Activated CD4-positive, alpha-beta T cell treated with anti-CD3 and anti-CD28 coated beads, Interleukin-2, Interleukin-6, amounts not matched to agents 100 ng/mL and 50 ng/mL, durations not matched to agents 16 hours and 8 hours (primary cell): ENCODE data around the gene TARDBP.
"Not testable (repeated sequence)": the region's sequence is repeated elsewhere in the genome, so short reads cannot be mapped to it uniquely, and the experiment has no call there.

ENCODE experiments used
- DNase-seq: peaks from one replicate; pipeline ENCODE4 v3.0.0-alpha.2; 2020

TARDBP gene

GRCh38 chr1:11044086-11044848, 31.8 kb downstream of the TARDBP start:
- DNase-seq = no peak

DNA sequence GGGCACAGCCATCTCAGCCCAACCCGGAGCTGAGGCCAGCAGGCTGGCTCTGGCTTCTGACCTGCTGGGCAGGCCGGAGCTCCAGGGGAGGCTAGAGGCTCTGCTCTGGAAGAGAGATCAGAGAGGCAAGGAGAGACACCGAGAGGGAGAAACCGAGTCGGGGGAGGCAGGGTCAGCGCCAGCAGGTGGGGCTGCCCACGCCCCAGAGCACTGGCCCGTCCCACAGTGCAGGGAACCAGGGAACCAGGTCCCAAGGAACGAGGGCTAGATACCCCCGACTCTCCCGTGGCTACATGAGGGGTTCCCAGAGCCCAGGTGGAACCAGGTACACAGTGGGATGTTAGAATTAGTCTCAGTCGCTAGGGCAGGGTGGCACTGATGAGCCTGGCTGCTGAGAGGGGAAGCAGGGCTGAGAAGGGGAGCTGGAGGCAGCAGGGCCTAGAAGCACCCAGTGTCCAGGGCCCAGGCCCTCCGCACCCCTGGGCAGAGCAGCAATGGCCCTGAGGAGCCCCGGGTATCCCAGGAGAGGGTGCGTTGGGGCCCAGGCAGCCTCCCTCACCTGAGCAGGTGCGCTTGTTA, 32.5 kb downstream of the TARDBP start:
- no peak for DNase-seq

DNA sequence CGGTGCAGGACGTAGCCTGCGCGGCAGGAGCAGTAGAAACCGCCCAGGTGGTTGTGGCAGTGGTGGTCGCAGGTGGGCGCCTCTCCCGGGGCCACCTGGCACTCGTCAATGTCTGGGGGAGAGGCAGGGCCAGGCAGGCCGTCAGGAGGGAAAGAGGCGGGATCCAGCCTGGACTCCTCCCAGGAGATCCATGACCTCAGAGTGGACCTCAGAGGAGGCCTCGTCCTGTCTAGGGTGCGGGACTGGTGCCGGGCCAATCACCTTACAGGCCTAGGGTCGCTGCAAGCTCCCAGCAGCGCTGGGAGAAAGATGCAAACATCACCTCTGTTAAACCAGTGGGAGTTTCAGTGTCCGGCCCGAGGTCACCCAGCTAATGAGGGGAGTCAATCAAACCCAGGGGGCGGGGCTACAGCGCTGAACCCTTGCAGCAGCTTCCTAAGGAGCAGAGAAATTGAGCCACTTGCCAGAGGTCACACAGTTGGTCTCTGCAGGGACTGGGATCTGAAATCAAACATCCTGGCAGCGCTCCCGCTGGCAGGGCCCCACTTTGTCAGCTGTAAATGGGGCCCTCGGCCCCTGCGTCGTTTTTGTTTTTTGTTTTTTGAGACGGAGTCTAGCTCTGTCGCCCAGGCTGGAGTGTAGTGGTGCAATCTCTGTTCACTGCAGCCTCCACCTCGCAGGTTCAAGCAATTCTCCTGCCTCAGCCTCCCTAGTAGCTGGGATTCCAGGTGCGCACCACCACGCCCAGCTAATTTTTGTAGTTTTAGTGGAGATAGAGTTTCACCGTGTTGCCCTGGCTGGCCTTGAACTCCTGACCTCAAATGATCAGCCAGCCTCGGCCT, 33.2 kb downstream of the TARDBP start:
- DNase-seq = no peak

DNA sequence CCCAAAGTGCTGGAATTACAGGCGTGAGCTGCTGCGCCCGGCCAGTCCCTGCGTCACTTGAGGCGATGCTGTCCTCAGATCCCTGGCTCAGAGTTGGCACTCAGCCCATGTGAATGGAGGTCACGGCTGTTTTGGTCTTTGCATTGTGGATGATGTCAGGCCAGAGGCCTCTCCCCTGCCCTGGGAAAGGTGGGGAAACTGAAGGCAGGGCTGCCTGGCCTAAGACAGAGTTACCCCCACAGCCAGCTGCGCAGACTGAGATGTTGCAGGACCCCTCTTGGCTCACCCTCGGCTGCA, 33.8 kb downstream of the TARDBP start:
- no peak for DNase-seq

DNA sequence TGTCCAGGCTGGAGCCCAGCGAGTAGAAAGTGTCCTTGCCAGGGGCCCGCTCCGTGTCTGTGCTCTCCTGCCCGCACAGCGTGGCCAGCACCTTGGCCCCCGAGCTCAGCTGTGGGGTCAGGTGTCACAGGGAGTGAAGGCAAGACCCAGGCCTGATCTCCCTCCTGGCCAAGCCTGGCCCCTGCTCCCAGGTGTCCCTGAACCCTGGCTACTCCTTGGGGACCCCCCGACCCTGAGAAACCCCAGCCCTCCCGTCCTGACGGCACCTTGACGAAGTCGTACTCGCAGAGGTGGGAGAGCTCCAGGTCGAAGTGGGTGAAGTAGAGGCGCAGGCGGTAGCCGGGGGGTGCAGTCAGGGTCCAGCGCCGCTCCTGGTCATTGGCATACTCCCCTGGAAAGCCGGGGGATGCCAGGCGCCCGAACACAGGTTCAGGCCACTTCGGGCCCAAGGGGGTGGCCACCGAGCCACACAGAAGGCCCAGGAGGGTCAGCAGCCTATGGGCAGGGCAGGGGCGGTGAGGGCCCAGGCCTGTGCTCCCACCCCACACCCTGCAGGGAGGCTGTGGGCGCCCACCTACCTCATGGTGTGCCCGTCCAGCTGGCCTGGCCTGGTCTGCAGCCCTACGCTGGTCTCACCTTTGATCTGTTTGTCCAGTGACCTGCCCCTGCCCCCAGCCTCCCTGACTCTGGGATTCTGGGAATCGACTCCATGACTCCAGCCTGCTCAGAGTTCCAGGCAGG, 34.3 kb downstream of the TARDBP start, which contains the start of gene MASP2:
MASP2 (minus strand) TSS at position 615 of the 741 bp plus-strand sequence; CDS start at position 583, 32 bp downstream.
- no peak for DNase-seq

GRCh38 chr1:11051121-11051520, 38.7 kb downstream of the TARDBP start:
- not testable (repeated sequence) for DNase-seq

DNA sequence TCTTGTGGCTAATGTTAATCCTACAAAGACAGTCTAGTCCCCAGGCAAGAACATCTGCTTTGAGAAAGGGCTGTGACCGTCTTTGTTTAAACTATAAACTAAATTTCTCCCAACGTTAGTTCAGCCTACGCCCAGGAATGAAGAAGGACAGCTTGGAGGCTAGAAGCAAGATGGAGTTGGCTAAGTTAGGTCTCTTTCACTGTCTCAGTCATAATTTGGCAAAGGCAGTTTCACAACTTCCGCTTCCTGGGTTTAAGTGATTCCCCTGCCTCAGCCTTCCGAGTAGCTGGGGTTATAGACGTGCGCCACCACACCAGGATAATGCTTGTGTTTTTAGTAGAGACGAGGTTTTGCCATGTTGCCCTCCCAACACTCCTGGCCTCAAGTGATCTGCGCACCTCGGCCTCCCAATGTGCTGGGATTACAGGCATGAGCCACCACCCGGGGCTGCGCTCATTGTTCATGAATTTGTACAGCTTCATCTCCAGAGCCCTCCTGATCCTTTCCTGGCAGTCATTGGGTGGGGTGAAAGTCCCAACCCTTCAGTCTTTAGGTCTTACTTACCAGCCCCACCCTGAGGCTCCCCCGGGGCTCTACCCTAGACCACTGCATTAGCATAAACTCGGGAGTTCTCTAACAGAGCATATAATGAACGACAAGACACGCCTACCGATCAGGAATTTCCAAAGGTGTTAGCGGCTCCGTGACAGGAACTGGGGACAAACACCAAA, 39.5 kb downstream of the TARDBP start:
- DNase-seq = peak; percentile 42

DNA sequence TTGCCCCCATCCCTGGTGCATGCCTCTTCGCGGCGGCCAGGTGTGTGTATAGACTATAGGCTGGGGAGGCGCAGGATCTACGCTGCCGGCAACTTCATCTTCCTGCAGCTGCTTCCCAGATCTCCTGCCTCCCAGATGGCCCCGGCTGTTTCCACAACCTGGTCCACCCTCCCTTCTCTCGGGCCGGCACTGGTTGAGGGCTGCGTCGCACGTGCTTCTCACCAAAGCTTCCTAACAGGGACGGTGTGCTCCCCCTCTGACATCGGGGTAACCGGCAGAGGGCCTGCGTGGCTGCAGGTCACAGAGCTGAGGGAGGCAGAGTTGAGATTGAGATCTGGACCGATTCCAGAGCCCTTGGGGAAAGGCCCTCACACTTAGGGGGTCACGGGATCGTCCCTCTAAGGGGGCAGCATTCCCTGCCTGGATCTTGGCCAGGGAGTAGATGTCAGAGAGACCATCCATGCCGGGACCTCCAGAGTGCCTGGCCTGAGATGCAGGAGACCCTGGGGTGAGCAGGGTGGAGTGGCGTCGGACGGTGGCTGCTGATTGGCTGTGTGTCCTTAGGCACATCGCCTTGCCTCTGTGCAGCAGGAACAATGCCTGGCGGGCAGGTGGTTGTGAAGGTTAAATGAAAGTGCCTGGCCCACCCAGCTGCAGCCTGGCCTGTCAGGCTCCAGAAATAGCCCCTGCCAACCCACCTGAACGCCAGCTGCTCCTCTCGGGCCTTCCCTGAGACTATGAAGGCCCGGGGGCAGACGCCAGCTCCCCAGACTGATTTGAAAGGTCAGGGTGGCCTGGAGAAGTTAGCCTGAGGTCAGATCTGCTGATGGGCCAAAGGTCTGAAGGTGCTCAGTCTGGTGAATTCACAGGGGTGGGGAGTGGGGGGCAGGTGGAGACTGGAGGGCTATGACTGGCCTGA, 40.6 kb downstream of the TARDBP start:
- DNase-seq = peak; percentile 44

GRCh38 chr1:11053758-11054137, 41.3 kb downstream of the TARDBP start:
- DNase-seq = peak; percentile 30

DNA sequence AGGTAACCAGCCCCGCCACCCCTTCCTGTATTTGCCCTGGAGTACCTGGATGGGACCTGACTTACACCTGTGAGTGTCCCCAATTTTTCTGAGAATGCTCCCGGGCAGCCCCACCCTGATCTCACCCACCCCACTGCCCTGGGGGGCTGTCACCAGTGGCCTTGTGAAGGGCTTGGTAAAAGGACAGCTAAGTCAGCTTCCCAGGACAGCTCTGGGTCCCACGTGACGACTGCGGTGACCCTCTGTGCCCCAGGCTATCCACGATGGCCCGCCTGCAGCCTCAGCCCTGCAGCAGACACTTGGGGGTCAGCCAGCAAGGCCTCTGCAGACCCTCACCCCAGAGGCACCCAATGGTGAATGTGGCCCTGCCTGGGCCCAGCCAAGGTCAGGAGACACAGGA, 41.7 kb downstream of the TARDBP start:
- DNase-seq = no peak

- DNase-seq = no peak
Observed at GRCh38 chr1:11054666-11055065, 42.2 kb downstream of the TARDBP start.

- no peak for DNase-seq
Observed at GRCh38 chr1:11055676-11056075, 43.2 kb downstream of the TARDBP start.

DNA sequence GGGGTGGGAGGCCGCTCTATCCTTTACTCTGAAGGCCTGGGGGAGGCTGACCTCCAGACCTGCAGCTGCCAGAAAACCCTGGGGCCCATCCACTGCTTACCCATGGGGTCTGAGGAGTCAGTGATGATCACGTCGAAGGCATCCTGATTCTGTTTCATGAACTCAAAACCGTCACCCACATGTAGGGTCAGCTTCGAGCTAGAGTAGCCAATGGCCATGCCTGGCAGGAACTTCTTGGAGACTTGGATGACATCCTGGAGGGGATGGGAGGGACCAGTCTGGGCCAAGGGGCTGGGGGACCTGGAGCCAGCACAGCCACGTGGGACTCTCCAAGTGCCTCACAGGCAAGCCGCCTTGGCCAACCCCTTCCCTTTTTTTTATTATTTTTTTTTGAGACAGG, 44.0 kb downstream of the TARDBP start:
- DNase-seq = no peak

DNA sequence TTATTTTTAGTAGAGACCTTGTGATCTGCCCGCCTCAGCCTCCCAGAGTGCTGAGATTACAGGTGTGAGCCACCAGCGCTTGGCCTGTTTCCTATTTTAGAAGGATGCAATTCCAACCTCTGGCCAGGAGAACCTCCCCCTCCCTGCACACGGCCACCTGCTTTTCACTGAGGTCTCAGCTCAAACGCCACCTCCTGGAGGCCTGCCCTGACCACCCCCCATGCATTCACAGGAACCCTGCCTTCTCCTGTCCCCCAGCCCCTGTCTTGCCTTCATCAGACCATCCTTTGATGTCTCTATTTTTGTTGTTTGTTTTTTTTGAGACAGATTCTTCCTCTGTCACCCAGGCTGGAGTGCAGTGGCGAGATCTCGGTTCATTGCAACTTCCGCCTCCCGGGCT, 45.0 kb downstream of the TARDBP start:
- DNase-seq = no peak

DNA sequence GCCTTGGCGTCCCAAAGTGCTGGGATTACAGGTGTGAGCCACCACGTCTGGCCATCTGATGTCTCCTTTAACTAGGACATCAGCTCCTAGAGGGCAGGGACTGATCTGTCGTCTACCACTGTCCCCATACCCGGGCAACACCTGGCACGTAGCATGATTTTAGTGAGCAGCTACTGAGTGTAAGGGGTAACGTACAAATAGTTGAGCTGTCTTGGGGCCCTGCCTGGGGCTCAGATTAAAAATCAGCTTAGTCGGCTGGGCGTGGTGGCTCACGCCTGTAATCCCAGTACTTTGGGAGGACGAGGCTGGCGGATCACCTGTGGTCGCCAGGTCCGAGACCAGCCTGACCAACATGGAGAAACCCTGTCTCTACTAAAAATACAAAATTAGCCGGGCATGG, 45.6 kb downstream of the TARDBP start:
- no peak for DNase-seq

DNA sequence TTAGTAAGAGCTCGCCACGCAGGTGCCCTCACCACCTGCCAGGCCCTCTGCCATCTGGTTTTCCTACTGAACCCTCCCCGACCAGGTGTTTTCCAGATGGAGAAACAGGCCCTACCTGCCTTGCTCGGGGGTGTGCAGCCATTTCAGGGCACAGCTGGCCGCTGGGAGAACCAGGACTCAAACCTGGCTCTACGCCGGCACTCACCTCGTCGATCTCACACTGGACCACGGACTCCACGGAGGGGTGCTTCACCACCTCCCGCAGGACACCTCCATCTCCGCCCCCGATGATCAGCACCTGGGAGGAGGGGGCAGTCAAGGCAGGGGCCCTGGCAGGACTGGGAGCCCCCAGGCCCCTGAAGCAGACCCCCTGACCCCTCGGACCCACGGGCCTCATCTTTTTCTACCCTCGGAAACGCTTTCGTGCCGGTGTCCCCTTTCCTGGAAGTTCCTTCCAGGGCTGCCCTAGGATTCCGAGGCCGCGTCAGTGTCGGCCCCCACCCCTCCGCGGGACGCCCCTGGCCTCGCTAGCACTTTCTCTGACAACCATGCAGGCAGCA, 46.2 kb downstream of the TARDBP start:
- DNase-seq = no peak

DNA sequence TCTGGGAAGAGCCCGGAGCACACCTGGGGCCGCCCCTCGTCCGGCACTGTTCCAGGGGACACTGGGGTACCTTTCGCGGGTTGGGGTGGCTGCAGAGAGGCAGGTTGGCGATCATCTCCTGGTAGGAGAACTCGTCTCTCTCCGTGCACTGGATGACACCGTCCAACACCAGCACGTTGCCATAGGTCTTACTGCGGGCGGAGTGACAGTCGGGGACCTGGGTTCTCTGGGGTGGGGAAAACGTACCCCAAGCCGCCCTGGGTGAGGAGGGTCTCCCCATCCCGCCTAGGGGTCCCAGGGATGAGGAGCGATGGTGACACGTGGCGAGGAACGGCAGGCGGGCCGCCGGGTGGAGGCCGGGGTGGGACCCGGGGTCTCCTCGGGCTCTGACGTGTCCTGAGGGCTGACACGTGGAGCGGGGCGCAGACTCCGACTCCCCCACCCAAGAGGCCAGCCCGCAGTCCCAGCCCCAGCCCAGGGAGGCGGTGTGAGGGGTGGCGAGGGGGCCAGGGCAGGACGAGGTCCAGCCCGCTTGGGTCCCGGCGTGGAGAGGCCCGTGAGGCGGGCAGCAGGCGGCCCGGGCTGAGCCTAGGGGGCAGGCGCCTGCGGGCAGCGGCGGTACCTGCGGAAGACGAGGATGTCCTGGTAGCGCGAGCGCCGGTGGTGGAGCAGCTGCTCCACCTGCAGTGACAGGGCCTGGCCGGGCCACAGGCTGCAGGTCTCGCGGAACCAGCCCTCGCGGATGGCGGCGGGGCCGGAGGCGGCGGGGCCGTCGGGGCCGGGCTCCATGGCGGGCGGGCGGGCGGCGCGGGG, 46.9 kb downstream of the TARDBP start:
- no peak for DNase-seq

DNA sequence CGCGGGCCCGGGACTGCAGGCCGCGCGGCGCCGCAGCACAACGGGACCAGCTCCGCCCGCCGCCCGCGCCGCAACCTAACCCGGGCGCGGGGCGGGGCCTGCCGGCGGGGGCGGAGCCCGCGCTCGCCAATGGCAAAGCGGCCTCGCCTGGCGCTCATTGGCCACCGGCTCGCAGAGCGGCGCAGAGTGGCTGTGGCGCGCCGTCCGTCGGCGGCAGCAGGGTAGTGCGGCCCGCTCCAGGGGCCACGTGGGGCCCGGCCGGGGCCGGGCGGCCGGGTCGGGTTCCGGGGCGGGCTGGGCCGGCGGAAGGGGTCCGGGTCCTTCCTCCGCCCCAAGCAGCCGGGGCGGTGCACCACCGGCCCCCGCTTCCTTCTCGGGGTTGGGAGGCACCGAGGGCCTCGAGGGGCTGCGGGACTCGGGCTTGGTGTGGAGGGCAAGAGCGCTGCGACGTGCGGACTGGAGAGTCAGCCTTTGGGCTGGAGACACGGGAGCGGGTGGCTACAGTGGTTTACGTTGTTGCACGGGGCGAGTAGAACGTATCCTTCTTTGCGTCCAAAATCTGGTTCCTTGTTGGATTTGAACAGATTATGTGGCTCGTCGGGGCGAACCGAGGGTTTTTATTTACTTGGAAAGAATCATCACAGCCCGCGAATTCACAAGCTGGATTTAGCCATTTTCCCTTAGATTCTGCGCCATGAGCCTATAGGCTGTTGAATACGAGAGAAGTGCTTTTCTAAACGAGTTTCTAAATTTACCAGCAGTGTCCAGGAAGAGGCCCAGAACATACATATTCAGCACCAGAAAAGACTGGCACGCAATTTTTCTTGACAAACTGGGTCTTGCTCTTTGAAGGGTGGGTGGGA, 47.7 kb downstream of the TARDBP start, which contains the start of gene SRM:
SRM (minus strand) TSS at position 51 of the 863 bp plus-strand sequence. CDS start 75 bp downstream, outside the sequence.
- peak; percentile 96 for DNase-seq
